Measurements from ENCODE around the gene MYO18A.
"Not testable (repeated sequence)": the region's sequence is repeated elsewhere in the genome, so short reads cannot be mapped to it uniquely, and the experiment has no call there.

The MYO18A gene

GRCh38 chr17:29195465-29196081 lies 15.4 kb upstream of the MYO18A start:
- DNase-seq, result no peak

GRCh38 chr17:29194669-29195068 lies 14.5 kb upstream of the MYO18A start:
- no peak for DNase-seq

GRCh38 chr17:29193146-29193545 lies 12.9 kb upstream of the MYO18A start:
- DNase-seq, result no peak

- DNase-seq, result no peak
Observed at GRCh38 chr17:29190592-29191207, 10.5 kb upstream of the MYO18A start.

- no peak for DNase-seq
Observed at GRCh38 chr17:29190039-29190438, 9.8 kb upstream of the MYO18A start.

- DNase-seq, result no peak
Observed at GRCh38 chr17:29189355-29189754, 9.2 kb upstream of the MYO18A start.

GRCh38 chr17:29181226-29181625 lies 1.0 kb upstream of the MYO18A start:
- no peak for DNase-seq

- DNase-seq, result no peak
Observed at GRCh38 chr17:29180788-29181160, 576 bp upstream of the MYO18A start.

GRCh38 chr17:29179232-29180033 lies 765 bp downstream of the MYO18A start:
- no peak for DNase-seq

- DNase-seq, result no peak
Observed at GRCh38 chr17:29178750-29179231, 1.4 kb downstream of the MYO18A start.

GRCh38 chr17:29177871-29178749 lies 2.1 kb downstream of the MYO18A start:
- DNase-seq, result no peak

GRCh38 chr17:29177541-29177870 lies 2.7 kb downstream of the MYO18A start:
- DNase-seq, result no peak

GRCh38 chr17:29176558-29177351 lies 3.4 kb downstream of the MYO18A start:
- DNase-seq, result peak; percentile 67

- no peak for DNase-seq
Observed at GRCh38 chr17:29175349-29175748, 4.8 kb downstream of the MYO18A start.

GRCh38 chr17:29172589-29172988 lies 7.6 kb downstream of the MYO18A start:
- DNase-seq, result no peak

GRCh38 chr17:29170682-29171081 lies 9.5 kb downstream of the MYO18A start:
- DNase-seq, result no peak

- no peak for DNase-seq
Observed at GRCh38 chr17:29169806-29170591, 10.2 kb downstream of the MYO18A start.

- not testable (repeated sequence) for DNase-seq
Observed at GRCh38 chr17:29168759-29169126, 11.5 kb downstream of the MYO18A start.

GRCh38 chr17:29168079-29168758 lies 12.0 kb downstream of the MYO18A start:
- no peak for DNase-seq

GRCh38 chr17:29167393-29168078 lies 12.7 kb downstream of the MYO18A start:
- no peak for DNase-seq

Measured in stimulated activated CD4-positive, alpha-beta T cell treated with anti-CD3 and anti-CD28 coated beads, Interleukin-4, amount 100 ng/mL, for 1 hour (primary cell).